Fibroblast of pulmonary artery (primary cell): ENCODE data around the gene FBXW9.

Experiments
- DNase-seq: peaks from one replicate; pipeline ENCODE4 v3.0.0-alpha.2; 2010; ENCODE audit warnings: low read depth
- H3K4me3 ChIP-seq: replicated peaks from 2 replicates; pipeline ENCODE4 v1.5.1; 2011; ENCODE audit warnings: low read depth, mild to moderate bottlenecking, control low read depth, low read length, moderate library complexity
- TF ChIP-seq, protein P1 (sequence below): IDR thresholded peaks from 2 replicates; pipeline ENCODE4 v1.5.1; 2011; ENCODE audit warnings: mild to moderate bottlenecking, control low read depth, low read length, inconsistent platforms; ENCODE audit errors: missing control alignments

The FBXW9 gene

DNA sequence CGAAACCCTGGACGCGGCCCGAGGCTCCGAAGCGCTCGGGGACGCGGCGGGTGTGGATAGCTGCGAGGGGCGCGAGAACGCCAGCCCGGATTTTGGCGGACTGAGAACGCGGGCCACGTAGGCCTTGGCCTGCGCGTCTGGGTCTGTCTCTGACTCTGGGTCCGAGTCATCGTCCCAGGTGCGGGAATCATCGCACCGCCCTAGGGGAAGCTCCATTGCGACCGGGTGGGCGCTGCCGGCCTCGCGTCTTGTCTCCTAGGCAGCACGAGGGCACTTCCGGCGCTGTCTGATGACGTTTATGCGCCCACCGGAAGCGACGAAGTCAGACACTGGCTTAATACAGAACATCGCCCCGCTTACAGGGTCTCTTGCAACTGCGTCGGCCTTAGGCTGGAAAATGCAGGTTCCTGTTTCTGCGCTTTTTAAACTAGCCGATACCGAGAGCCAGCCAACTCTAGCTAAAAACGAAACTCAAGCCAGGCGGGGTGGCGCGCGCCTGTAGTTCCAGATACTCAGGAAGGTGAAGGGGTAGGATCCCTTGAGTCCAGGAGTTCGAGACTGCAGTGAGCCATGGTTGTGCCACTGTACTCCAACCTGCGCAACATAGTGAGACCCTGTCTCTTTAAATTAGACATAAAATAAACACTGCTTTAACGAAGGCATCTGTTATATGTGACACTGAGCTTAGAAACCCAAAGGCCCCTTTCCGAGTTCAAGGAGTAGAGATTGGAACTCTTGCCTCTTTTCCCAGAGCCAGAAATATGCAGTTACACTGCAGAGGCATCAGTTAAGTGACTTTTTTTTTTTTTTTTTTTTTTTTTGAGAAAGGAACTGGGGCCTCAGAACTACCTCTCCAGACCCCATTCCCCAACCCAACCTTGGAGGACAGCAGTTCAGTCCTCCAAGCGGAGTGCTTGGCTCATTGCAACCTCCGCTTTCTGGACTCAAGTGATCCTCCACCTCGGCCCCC lies at the start of gene FBXW9:
Gene FBXW9, minus strand, starts transcription at position 266 of the 970 bp plus-strand sequence. Its CDS starts 50 bp downstream, at position 216.
- peak; percentile 97 for DNase-seq
- H3K4me3 ChIP-seq, result peak within 1 kb of the TSS; percentile 84

DNA sequence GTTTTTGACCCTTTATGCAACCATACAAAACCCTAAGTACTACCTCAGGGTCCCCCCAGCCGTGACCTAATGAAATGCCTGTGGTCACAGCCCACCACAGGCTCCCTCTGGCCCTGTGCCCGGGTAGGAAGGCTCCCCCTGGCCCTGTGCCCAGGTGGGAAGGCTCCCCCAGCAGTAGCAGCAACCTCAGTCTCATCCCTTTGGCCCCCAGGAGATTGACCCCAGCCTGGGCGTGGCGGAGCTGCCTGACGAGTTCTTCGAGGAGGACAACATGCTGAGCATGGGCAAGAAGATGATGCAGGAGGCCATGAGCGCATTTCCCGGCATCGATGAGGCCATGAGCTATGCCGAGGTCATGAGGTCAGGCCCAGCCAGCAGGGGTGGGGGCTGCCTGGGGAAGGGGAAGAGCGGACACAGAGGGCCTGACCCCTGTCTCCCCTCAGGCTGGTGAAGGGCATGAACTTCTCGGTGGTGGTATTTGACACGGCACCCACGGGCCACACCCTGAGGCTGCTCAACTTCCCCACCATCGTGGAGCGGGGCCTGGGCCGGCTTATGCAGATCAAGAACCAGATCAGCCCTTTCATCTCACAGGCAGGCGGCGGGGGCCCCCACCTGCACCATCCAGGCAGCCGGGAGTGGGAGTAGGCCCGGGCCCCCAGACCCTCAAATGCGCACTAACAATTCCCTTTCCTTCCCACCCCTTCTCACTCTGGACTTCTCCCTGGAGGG lies 48.9 kb upstream of the FBXW9 start:
- TF ChIP-seq, protein P1, sequence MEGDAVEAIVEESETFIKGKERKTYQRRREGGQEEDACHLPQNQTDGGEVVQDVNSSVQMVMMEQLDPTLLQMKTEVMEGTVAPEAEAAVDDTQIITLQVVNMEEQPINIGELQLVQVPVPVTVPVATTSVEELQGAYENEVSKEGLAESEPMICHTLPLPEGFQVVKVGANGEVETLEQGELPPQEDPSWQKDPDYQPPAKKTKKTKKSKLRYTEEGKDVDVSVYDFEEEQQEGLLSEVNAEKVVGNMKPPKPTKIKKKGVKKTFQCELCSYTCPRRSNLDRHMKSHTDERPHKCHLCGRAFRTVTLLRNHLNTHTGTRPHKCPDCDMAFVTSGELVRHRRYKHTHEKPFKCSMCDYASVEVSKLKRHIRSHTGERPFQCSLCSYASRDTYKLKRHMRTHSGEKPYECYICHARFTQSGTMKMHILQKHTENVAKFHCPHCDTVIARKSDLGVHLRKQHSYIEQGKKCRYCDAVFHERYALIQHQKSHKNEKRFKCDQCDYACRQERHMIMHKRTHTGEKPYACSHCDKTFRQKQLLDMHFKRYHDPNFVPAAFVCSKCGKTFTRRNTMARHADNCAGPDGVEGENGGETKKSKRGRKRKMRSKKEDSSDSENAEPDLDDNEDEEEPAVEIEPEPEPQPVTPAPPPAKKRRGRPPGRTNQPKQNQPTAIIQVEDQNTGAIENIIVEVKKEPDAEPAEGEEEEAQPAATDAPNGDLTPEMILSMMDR, result no peak
- no peak for DNase-seq
- H3K4me3 ChIP-seq, result no peak overlapping the region

More for the DNA sequence above, at the start of gene FBXW9:
- TF ChIP-seq, protein P1, result no peak

DNA sequence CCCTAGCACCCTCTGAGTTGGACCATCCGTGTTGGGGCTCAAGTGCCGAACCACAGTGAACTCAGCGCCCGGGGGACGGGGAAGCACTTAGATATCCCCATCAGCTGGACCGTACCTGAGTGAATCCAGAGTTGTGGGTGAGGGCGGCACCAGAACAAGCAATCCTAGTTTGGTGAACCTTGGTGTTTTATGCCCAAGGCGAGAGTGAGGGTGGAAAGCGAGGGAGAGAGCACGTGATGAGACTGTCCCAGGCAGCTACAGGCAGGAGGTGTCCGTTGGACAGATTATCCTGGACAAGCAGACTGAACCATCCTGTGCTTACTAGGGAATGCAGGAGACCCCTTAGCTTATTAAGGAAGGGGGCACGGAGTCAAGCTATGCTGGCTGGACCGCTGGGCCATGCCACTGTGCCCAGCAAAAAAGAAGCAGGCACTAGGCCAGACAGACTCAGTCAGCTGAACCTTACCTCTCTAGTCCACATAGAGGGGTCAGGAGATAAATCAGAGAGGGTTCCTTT lies 41.5 kb upstream of the FBXW9 start:
- TF ChIP-seq, protein P1, result no peak
- no peak for DNase-seq
- H3K4me3 ChIP-seq, result peak overlapping the region; percentile 94

DNA sequence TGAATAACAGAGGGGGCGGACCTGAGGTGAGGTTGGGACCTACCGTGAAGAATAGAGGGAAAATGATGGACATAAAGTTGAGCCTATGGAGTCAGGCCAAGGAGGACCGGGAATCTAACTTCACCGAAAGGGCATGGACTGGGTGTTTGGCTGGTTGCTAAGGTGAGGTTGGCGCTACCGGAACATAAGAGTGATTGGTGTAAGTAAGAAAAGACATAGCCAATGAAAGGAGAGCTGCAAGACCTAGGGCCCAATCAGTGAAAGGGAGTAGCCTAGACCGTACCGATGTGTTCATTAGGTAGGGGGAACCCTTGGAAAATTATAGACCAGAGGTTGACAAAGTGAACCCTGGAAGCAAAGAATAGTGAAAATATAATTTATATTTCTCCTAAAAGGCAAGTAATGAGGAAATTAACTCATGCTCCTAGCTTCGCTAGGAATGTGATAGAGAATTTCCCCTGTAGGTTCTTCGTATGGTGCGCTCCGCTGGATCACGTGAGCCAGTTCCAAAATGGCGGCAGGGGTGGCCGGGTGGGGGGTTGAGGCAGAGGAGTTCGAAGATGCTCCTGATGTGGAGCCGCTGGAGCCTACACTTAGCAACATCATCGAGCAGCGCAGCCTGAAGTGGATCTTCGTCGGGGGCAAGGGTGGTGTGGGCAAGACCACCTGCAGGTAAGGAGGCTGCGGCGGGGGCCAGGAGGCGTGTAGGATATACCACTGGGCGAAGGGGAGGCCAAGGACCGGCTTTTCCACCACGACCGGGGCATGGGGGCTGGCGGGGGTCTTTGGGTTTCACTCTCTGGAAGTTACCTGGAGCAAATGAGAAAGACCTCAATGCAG lies 40.8 kb upstream of the FBXW9 start, which contains the start of gene GET3:
Gene GET3, plus strand, starts transcription at position 503 of the 840 bp plus-strand sequence. Its CDS starts 9 bp downstream, at position 512.
- TF ChIP-seq, protein P1, result no peak
- peak; percentile 100 for DNase-seq
- H3K4me3 ChIP-seq, result peak within 1 kb of the TSS; percentile 94

DNA sequence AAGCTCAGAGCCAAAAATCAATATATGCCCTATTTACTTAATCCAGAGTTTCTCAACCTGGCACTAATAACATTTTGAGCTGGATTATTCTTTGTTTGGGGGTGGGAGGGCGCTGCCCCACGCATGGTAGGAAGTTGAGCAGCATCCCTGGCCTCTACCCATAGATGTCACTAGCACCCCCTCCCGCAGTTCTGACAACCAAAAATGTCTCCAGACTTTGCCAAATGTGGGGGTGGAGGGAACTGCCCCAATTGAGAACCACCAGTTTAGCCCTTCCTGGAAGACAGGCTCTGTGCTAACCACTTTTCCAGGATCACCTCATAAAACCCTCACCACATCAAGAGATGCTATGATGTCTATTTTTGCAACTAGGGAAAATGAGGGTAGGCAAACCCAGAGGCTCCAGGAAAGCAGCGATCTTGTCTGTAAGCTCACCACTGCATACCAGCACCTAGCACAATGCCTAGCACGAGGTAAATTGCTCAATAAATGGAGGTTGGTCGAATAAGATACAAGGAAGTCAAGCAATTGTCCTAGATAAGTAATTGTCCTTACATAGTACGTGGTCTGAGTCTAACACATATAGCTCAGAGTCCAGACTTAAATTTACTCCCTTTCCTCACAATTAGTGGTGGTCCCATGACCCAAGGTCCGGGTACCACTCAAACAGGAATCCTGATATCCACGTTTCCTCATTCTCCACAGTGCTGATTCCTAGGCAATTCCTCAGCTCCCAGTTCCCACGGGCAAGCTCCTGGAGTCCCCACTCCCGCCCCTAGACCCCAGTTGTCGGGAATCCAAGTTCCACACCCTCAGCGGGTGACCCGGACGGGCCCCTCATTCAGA lies 37.2 kb upstream of the FBXW9 start:
- peak overlapping the region; percentile 98 for H3K4me3 ChIP-seq
- peak; percentile 49 for DNase-seq
- TF ChIP-seq, protein P1, result peak; percentile 34
